ENCODE data around the gene FRK. TPM values are rescaled to one million over a fixed set of nuclear protein-coding genes. Genes with fewer than 3 reads are reported as not detected.

Gene FRK
- total RNA-seq, 2 experiments from 2014 or later: 0.13 to 0.46 TPM

DNA sequence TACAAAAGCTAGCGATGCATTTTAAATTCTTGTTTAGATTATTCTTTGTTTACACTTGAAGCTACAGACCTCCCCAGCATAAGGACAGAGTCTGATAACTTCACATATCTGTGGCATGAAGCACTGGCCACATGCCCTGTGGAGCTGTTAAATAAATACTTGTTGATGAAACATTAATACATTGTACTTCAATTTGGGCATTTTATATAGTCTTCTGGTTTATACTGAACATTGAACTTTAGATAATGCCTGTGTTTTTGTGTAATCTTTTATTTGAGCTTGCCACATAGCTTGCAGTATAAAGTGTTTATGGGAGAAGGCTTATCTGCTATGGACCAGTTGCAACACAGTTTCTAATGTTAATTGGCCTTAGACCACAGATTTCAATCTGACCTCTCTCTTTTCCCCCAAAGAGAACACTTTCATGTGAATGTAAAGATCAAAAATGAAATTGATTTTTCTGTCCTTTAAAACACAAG is 48.2 kb downstream of the FRK start:
- Histone ChIP-seq H3K36me3 (ENCODE audit: insufficient read depth, low read length) (no peaks in the 10 kb centered on the region), H2AFZ (ENCODE audit: low read length) (no peak overlapping the region), H3K27ac (ENCODE audit: low read depth, low read length, poor library complexity, severe bottlenecking) (no peak overlapping the region), H3K4me2 (ENCODE audit: low read length) (no peak overlapping the region), H3K9me3 (ENCODE audit: low read length) (no peaks in the 10 kb centered on the region), H3K79me2 (ENCODE audit: insufficient read depth, low read depth, low read length) (no peaks in the 10 kb centered on the region), H3K9me2 (ENCODE audit: insufficient read depth, low read length) (no peaks in the 10 kb centered on the region), H3K4me3 (ENCODE audit: low read depth, low read length, poor library complexity, severe bottlenecking) (no peak overlapping the region), H3K4me1 (ENCODE audit: insufficient read depth, low read length, poor library complexity, severe bottlenecking) (peaks cover 19% of the 10 kb centered on the region), H4K20me1 (ENCODE audit: insufficient read depth, low read length) (no peaks in the 10 kb centered on the region)
- ChIA-PET CTCF (ENCODE audit: unreplicated experiment) (interaction anchor here (0.6 to 1.4 kb wide), 2 partner anchors 51 to 84 kb away, joined by 4 read pairs; no protein-coding TSS in a partner anchor), POLR2A (interaction anchor here (1.0 to 1.6 kb wide), 2 partner anchors 44 to 49 kb away, joined by 4 to 5 read pairs; no protein-coding TSS in a partner anchor)
- no TSS peak for BruUV-seq (replicated peaks)
- intact Hi-C loops (cut with micrococcal nuclease; ENCODE audit: unreplicated experiment): loop anchor here (5.0 to 10.0 kb wide), 2 partner anchors 50 to 562 kb away; partner anchors contain the start of genes FRK and RWDD1
- DNase-seq (ENCODE audit: low spot score): no peak
- no peak for TF ChIP-seq CTCF (conservative IDR thresholded peaks at IDR 0.05; ENCODE audit: low read length)
- no peak for TF ChIP-seq EZH2phosphoT487 (IDR thresholded peaks at IDR 0.05; ENCODE audit: borderline replicate concordance, low read depth, low read length)

DNA sequence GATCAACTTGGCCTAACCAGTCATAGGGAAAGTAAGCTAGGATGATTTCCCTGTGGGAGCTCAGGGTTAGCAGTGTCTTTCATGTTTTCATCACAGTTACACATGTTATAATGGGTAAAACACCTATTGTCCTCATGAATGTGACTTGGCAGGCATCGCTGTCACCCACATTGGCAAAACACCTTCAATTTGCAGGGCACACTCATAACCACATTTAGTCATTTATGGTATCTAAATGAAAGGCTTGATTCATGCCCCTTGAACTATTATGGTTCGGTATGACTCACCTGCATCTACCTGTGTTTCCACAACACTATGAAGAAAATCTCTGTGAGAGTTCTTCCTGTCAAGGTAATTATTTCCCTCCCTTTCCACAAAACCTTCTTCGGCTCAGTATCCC is 49.2 kb downstream of the FRK start:
- ChIA-PET POLR2A (interaction anchor here (0.6 to 1.6 kb wide), 3 partner anchors 50 to 243 kb away, joined by 3 to 5 read pairs (median 3); no protein-coding TSS in a partner anchor), CTCF (ENCODE audit: unreplicated experiment) (interaction anchor here (1.1 to 1.4 kb wide), 3 partner anchors 9 to 85 kb away, joined by 4 to 6 read pairs (median 5); no protein-coding TSS in a partner anchor)
- Histone ChIP-seq H3K4me3 (ENCODE audit: low read depth, low read length, poor library complexity, severe bottlenecking) (no peak overlapping the region), H3K27ac (ENCODE audit: low read depth, low read length, poor library complexity, severe bottlenecking) (no peak overlapping the region), H4K20me1 (ENCODE audit: insufficient read depth, low read length) (no peaks in the 10 kb centered on the region), H3K9me3 (ENCODE audit: low read length) (no peaks in the 10 kb centered on the region), H3K79me2 (ENCODE audit: insufficient read depth, low read depth, low read length) (no peaks in the 10 kb centered on the region), H2AFZ (ENCODE audit: low read length) (no peak overlapping the region), H3K9me2 (ENCODE audit: insufficient read depth, low read length) (no peaks in the 10 kb centered on the region), H3K4me1 (ENCODE audit: insufficient read depth, low read length, poor library complexity, severe bottlenecking) (peaks cover 9% of the 10 kb centered on the region), H3K4me2 (ENCODE audit: low read length) (no peak overlapping the region), H3K36me3 (ENCODE audit: insufficient read depth, low read length) (no peaks in the 10 kb centered on the region)
- TF ChIP-seq EZH2phosphoT487 (IDR thresholded peaks at IDR 0.05; ENCODE audit: borderline replicate concordance, low read depth, low read length) (no peak), CTCF (conservative IDR thresholded peaks at IDR 0.05; ENCODE audit: low read length) (no peak)
- DNase-seq (ENCODE audit: low spot score): no peak
- no TSS peak for BruUV-seq (replicated peaks)
- intact Hi-C loops (cut with micrococcal nuclease; ENCODE audit: unreplicated experiment): loop anchor here (5.0 to 10.0 kb wide), 2 partner anchors 51 to 563 kb away; partner anchors contain the start of genes FRK and RWDD1

Data from OCI-LY7 (cell line).